Fibroblast of skin of left quadriceps (primary cell): ENCODE data around the gene CNR2.
"Not testable (repeated sequence)": the region's sequence is repeated elsewhere in the genome, so short reads cannot be mapped to it uniquely, and the experiment has no call there.

Source experiments
- DNase-seq, 2 experiments: peaks; one replicate each; pipeline ENCODE4 v3.0.0-alpha.2; 2013; ENCODE audit warnings: low read depth in 2 of 2

Gene CNR2

DNA sequence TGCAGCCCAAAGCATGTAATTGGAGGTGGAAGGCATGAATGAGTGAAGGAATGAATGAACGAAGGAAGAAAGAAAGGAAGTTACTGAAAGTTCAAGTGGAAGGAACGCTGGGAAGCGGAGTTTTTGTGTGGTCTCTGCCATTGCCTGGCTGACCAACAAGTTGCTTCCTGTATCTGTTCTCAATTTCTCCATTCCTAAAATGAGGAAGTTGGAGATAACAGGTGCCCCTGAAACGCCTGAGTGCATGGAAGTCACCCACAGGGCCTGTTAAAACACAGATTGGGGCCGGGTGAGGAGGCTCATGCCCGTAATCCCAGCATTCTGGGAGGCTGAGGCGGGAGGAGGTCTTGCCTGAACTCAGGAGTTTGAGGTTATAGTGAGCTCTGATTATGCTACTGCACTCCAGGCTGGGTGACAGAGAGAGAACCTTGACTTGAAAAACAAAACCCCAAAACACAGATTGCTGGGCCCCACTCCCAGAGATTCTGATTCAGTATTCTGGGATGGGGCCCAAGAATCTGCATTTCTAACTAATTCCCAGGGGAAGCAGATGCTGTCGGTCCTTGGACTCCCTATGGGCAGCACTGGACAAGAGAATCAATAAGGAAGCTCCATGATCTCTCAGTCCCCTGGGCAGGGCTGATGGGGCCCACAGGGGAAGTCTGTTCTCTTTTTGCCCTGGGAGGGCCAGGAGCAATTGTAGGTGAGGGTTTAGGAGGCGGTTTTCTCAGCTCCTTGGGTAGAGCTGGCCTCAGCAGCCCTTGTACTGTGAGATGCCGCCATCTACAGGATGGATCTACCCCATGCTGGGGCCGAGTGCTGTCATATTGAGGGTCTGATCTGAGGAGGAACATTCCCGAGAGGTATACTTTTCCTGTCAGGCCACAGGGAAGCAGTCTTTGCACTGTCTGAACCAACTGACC lies 3.3 kb upstream of the CNR2 start:
- DNase-seq, result peak; percentile 18 to 29

GRCh38 chr1:23915466-23915865 lies 2.3 kb upstream of the CNR2 start:
- no peak for DNase-seq

GRCh38 chr1:23914921-23915320 lies 1.8 kb upstream of the CNR2 start:
- no peak for DNase-seq

DNA sequence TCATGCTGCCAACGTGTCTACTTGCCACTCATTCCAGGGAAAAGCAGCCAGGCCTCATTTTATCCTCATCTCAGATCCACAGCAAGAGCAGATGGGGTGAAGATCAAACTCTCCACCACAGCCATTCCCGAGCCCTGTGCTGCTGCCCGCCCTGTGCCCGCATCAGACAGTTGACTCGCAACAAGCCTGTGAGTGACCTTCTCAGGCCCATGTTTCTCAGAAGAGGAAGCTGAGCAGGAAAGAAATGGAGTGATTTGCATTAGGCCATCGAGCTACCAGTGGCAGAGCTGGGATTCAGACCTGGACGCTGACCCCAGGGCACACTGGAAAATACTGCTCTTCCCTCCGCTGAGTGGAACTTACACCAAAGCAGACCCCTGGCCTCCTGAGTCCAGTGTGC lies 1.2 kb downstream of the CNR2 start:
- DNase-seq, result no peak

DNA sequence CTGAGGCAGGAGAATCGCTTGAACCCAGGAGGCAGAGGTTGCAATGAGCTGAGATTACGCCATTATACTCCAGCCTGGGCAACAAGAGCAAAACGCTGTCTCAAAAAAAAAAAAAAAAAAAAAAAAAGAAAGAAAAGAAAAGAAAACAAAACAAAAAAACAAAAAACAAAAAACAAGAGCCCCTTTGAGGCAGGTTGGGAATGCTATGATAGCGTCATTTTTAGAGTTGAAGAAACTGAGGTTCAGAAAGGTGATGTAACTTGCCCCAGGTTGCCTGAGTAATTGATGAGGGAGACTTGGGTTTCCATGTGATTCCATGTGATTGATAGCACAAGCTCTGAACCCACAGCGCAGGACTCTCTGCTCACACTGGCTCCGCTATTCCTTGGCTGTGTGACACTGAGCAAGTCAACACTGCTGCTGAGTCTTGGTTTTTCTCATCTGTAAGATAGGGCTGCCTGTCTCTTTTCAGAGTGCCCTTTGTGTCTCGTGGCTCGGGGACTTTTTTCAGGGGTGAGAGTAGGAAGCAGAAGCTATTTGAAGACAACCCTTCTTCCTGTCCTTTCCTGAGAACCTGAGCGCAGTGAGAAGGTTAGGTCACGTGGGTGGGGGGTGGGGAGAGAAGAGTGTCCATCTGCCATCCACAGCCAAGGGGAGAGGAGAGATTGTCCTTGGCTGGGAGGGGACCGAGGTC lies 2.5 kb downstream of the CNR2 start:
- DNase-seq, result no peak

GRCh38 chr1:23910144-23910543 lies 3.0 kb downstream of the CNR2 start:
- DNase-seq, result no peak

DNA sequence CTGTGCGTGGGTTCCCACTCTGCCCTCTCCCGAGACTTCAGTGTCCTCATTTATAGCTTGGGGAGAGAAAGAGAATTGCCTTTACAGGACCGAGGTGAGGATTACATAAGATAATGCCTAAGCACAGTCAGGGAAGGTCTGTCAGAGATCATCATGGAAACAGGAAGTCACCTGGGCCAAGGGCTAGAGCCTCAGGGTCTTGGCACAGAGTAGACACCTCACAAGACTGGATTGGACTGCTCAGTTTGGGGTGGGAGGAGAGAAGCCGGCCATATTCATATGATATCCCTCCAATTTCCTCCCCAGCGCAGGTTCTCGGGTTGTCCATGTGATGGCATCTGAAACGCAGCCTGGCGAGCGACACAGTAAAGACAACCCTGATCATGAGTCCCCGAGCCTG lies 3.8 kb downstream of the CNR2 start:
- DNase-seq, result no peak

DNA sequence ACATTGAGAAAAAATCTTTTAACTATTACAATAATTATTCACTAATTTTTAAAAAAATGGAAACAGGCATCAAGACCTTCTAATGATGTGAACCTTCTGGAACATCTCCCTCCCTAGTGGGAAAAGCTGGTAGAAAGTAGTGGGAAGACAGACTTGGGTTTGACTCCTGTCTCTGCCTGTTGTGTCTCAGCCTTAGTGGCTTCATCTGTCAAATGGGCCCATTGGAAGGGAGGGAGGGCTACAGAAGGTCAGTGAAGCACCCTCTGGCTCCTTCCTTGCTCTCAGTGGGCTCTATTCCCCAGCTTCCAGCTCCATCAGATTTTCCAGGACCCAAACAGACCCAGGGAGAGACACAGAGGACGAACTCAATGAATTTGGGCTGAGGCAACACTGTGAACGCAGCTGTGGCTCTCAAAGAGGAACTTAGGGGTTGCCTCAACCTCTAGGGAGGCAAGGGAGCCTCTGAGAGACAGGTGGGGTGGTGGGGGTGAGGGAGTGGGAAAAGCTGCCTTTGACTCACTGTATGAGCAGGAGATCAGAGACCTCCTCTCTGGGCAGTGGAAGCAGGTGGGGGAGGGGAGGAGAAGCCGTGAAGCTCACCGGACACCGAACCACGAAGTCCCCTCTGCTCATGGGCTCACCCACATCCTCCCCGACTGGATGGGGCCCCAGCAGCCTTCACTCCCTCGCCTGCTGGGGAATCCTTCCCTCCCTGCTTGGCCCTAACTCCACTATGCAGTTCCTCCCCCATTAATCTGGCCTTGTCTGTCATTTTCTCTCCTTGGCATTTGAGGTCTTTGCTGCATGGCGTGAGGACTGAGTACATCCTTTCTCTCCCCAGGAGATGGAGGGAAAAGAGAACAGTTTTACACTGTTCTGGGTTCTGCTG lies 4.5 kb downstream of the CNR2 start:
- no peak for DNase-seq

DNA sequence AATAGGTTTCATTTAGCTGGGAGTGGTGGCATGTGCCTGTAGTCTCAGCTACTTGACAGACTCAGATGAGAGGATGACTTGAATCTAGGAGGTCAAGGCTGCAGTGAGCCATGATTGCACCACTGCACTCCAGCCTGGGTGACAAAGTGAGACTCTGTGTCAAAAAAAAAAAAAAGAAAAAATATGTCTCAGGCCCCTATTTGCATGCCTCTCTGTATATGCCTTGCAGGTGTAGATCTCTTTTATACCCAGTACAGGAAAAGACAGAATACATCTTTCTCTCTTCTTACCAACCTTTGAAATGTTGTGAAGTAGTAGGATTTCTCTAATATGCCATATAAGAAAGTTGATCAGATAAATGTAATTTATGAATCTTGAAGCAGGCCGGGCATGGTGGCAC lies 6.4 kb downstream of the CNR2 start:
- DNase-seq, result no peak

DNA sequence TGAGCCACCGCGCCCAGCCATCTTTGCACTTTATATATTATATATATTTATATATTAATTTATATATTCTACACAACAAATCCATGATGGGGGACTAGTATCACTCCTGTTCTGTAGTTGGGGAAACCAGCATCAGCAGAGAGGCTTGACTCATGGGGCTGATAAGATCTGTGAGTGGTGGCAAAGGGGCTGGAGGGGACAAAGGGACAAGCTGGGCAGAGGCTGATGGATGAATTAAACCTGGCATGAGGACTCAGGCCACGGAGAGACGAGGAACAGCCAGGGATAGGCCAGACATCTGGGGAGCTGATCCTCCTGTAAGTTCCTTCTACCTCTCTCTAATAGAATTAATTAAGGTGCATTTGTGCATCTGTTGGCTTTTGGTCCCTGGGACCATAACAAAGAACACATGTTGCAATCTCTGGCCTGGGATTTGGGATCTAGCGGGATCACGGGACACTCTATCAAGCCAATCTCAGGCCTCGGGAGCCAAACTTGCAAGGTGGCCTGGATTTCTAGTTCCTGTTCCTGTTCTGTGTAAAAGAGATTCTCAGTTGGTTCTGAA lies 7.6 kb downstream of the CNR2 start:
- no peak for DNase-seq

- DNase-seq, result no peak
These were observed 8.3 kb downstream of the CNR2 start for GRCh38 chr1:23904748-23905357.

DNA sequence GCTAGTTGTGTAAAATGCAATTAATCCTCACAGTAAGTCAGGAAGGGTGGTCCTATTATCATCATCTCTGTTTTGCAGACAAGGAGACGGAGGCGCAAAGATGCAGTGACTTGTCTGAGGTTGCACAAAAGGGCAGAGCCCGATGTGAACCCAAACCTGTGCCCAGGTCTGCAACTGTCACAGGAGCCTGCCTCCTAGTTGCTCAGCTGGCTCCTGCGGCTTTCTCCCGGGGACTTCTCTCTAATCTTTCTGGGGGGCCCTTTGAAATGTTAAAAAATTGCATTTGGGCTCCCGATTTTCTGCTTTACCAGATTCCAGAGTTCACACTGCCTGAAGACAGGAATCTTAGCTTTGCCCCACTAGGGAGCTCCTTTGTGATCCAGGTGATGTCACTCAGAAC lies 9.4 kb downstream of the CNR2 start:
- DNase-seq, result no peak

- DNase-seq, result no peak
These were observed 10.6 kb downstream of the CNR2 start for GRCh38 chr1:23902321-23903278.

DNA sequence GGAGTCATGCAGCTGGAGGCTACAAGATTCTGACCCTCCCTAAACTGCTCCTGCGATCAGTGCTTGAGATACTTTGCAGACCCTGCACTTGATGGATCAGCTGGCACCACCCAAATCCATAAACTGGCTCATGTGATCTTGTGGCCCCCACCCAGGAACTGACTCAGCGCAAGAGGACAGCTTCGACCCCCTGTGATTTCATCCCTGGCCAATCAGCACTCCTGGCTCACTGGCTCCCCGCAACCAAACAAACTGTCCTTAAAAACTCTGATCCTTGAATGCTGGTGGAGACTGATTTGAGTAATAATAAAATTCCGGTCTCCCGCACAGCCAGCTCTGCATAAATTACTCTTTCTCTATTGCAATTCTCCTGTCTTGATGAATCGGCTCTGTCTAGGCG lies 13.1 kb downstream of the CNR2 start:
- DNase-seq, result not testable (repeated sequence)

DNA sequence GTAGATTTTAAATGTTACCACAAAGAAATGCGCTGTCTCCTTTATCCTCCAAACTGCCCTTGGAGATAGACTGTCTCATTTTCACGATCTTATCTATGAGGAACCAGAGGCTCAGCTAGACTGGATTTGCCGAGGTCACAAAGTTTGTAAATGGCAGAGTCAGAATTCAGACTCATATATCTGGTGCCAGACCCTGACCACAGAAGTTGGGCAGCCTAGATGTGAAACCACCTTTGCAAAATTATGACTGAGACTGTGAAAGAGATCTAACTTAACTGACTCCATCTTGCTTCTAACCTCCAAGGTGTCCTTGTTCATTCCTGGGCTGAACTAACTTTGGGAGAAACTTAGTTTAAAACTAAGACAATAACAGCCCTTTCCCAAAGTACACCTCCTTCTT lies 14.1 kb downstream of the CNR2 start:
- DNase-seq, result no peak

DNA sequence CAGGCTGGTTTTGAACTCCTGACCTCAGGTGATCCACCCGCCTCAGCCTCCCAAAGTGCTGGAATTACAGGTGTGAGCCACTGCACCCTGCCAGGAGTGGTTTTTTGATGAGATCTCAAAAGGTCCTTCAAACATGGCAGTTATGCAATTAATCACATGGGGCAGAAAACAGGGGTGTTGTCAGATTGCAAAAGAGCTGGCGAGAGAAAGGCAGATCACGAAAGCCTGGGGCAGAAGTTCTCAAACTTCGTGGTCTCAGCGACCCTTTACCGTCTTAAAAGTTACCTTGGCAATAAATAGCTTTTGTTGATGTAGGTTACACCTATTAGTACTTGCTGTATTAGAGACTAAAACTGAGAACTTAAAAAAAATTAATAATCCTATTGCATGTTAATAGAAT lies 16.1 kb downstream of the CNR2 start:
- DNase-seq, result no peak

- DNase-seq, result no peak
These were observed 16.7 kb downstream of the CNR2 start for GRCh38 chr1:23896491-23896890.

DNA sequence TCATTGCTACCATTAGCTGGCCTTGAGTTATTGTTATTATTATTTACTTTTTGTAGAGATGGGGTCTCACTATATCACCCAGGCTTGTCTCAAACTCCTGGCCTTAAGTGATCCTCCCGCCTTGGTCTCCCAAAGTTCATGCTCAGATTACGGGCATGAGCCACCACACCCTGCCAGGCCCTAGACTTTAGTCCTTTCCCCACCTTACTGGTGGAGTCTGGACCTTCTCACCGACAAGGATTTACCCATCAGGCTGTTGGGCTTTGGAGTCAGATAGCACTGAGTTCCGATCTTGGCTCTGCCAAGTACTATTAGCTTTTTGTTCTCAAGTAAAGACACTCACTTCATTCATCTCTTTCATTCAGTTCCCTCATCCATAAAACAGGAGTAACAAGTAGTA lies 17.2 kb downstream of the CNR2 start:
- DNase-seq, result no peak

GRCh38 chr1:23895082-23895481 lies 18.1 kb downstream of the CNR2 start:
- DNase-seq, result no peak

GRCh38 chr1:23889074-23889473 lies 24.1 kb downstream of the CNR2 start:
- DNase-seq, result no peak
